Karpas-422 (cell line): Measurements from ENCODE around the gene PFKFB4. TPM values are rescaled to one million over a fixed set of nuclear protein-coding genes. Genes with fewer than 3 reads are reported as not detected.

Source experiments
- DNase-seq: peaks from one replicate; pipeline ENCODE4 v3.0.0-alpha.2; 2015
- H2AFZ ChIP-seq: fragments of 200-600 bp; sonication (generic); 2 replicates; pipeline ENCODE4 v1.6.1; 2014; ENCODE audit warnings: antibody characterized with exemption, low read length, mixed read lengths
- H3K27ac ChIP-seq: fragments of 200-600 bp; sonication (generic); 2 replicates; pipeline ENCODE4 v1.5.1; 2014; ENCODE audit warnings: mild to moderate bottlenecking, low read length, moderate library complexity
- H3K27me3 ChIP-seq: fragments of 200-600 bp; sonication (generic); 2 replicates; pipeline ENCODE4 v1.6.1; 2014; ENCODE audit warnings: low read length, mixed read lengths
- H3K36me3 ChIP-seq: fragments of 200-600 bp; sonication (generic); 2 replicates; pipeline ENCODE4 v1.6.1; 2014; ENCODE audit warnings: low read length, mixed read lengths; ENCODE audit not compliant: insufficient read depth
- H3K4me1 ChIP-seq: fragments of 200-600 bp; sonication (generic); 2 replicates; pipeline ENCODE4 v1.6.1; 2014; ENCODE audit warnings: mild to moderate bottlenecking, low read length, mixed read lengths
- H3K4me2 ChIP-seq: fragments of 200-600 bp; sonication (generic); 2 replicates; pipeline ENCODE4 v1.6.1; 2014; ENCODE audit warnings: low read length, low read depth, mild to moderate bottlenecking; ENCODE audit not compliant: poor library complexity, severe bottlenecking
- H3K4me3 ChIP-seq: fragments of 200-600 bp; sonication (generic); 2 replicates; pipeline ENCODE4 v1.5.1; 2014; ENCODE audit warnings: mild to moderate bottlenecking, antibody characterized with exemption, low read length, mixed read lengths
- H3K79me2 ChIP-seq: fragments of 200-600 bp; sonication (generic); 2 replicates; pipeline ENCODE4 v1.6.1; 2014; ENCODE audit warnings: mild to moderate bottlenecking, low read length, mixed read lengths
- H3K9ac ChIP-seq: fragments of 200-600 bp; sonication (generic); 2 replicates; pipeline ENCODE4 v1.6.0; 2014; ENCODE audit warnings: low read length
- H3K9me2 ChIP-seq: fragments of 200-600 bp; sonication (generic), shearing (Covaris generic); replicated peaks from 2 replicates; pipeline ENCODE4 v1.6.0; 2014; ENCODE audit warnings: mild to moderate bottlenecking, low read length, moderate library complexity; ENCODE audit not compliant: insufficient read depth
- H3K9me3 ChIP-seq: fragments of 300-700, 200-600 bp; sonication (generic); 2 replicates; pipeline ENCODE4 v1.6.1; 2014; ENCODE audit warnings: low read length, mixed read lengths
- H4K20me1 ChIP-seq: fragments of 200-600 bp; sonication (generic); 2 replicates; pipeline ENCODE4 v1.6.1; 2014; ENCODE audit warnings: mild to moderate bottlenecking, antibody characterized with exemption, low read length, low read depth; ENCODE audit not compliant: insufficient read depth
- total RNA-seq: library from RNA; depleted of rRNA; stranded (reverse); fragments of >200 nt; shearing (Covaris generic); gene quantifications from 2 replicates; pipeline ENCODE4 v1.2.3, GENCODE V29; 2014; ENCODE audit warnings: low replicate concordance

The PFKFB4 gene
- total RNA-seq, 1 experiment from 2014 or later, result 55.2 TPM

GRCh38 chr3:48505968-48506504 lies 50.6 kb downstream of the PFKFB4 start:
- H3K27ac ChIP-seq, result no peak overlapping the region
- no peaks in the 10 kb centered on the region for H3K27me3 ChIP-seq
- no peaks in the 10 kb centered on the region for H3K9me3 ChIP-seq
- H3K4me2 ChIP-seq, result no peak overlapping the region
- no peaks in the 10 kb centered on the region for H3K9me2 ChIP-seq
- no peak overlapping the region for H3K4me3 ChIP-seq
- H3K9ac ChIP-seq, result no peak overlapping the region
- H3K36me3 ChIP-seq, result no peaks in the 10 kb centered on the region
- H3K4me1 ChIP-seq, result peaks cover 40% of the 10 kb centered on the region
- H3K79me2 ChIP-seq, result no peaks in the 10 kb centered on the region
- no peak for DNase-seq
- H2AFZ ChIP-seq, result no peak overlapping the region
- H4K20me1 ChIP-seq, result no peaks in the 10 kb centered on the region

GRCh38 chr3:48505146-48505545 lies 51.5 kb downstream of the PFKFB4 start:
- H3K36me3 ChIP-seq, result no peaks in the 10 kb centered on the region
- no peaks in the 10 kb centered on the region for H3K27me3 ChIP-seq
- H3K27ac ChIP-seq, result no peak overlapping the region
- H3K79me2 ChIP-seq, result no peaks in the 10 kb centered on the region
- no peak for DNase-seq
- peaks cover 43% of the 10 kb centered on the region for H3K4me1 ChIP-seq
- no peak overlapping the region for H2AFZ ChIP-seq
- no peaks in the 10 kb centered on the region for H3K9me3 ChIP-seq
- H3K9me2 ChIP-seq, result no peaks in the 10 kb centered on the region
- no peak overlapping the region for H3K9ac ChIP-seq
- H4K20me1 ChIP-seq, result no peaks in the 10 kb centered on the region
- no peak overlapping the region for H3K4me2 ChIP-seq
- H3K4me3 ChIP-seq, result no peak overlapping the region

GRCh38 chr3:48504051-48504946 lies 52.3 kb downstream of the PFKFB4 start, which contains the start of gene SHISA5:
TSS of gene SHISA5 (minus strand) at chr3:48504174. CDS start at chr3:48504094, 80 bp downstream.
- Histone ChIP-seq H3K36me3 (no peaks in the 10 kb centered on the region), H3K79me2 (no peaks in the 10 kb centered on the region), H3K4me1 (peaks cover 43% of the 10 kb centered on the region), H4K20me1 (no peaks in the 10 kb centered on the region), H3K4me3 (peak within 1 kb of the TSS; percentile 91), H3K9me2 (no peaks in the 10 kb centered on the region), H2AFZ (peak within 1 kb of the TSS; percentile 96), H3K27me3 (no peaks in the 10 kb centered on the region), H3K27ac (peak within 1 kb of the TSS; percentile 37), H3K9me3 (no peaks in the 10 kb centered on the region), H3K4me2 (peak within 1 kb of the TSS; percentile 86), H3K9ac (peak within 1 kb of the TSS; percentile 88)
- peak; percentile 77 for DNase-seq

- peak overlapping the region; percentile 88 for H3K9ac ChIP-seq
- H3K4me3 ChIP-seq, result peak overlapping the region; percentile 91
- no peaks in the 10 kb centered on the region for H4K20me1 ChIP-seq
- H3K27me3 ChIP-seq, result no peaks in the 10 kb centered on the region
- H3K9me3 ChIP-seq, result no peaks in the 10 kb centered on the region
- no peaks in the 10 kb centered on the region; the same call in 1 of the 2 replicates for H3K36me3 ChIP-seq
- DNase-seq, result no peak
- peak overlapping the region; percentile 37 for H3K27ac ChIP-seq
- H3K4me2 ChIP-seq, result peak overlapping the region; percentile 86
- no peaks in the 10 kb centered on the region for H3K79me2 ChIP-seq
- H2AFZ ChIP-seq, result peak overlapping the region; percentile 96
- H3K9me2 ChIP-seq, result no peaks in the 10 kb centered on the region
- peaks cover 40% of the 10 kb centered on the region for H3K4me1 ChIP-seq
These were observed 53.1 kb downstream of the PFKFB4 start for GRCh38 chr3:48503401-48504050.

- Histone ChIP-seq H3K27ac (no peak overlapping the region), H3K9me3 (0 out of 2 replicates have a peak, but pooled peaks cover 3% of the 10 kb centered on the region), H3K27me3 (no peaks in the 10 kb centered on the region), H3K4me1 (peaks cover 38% of the 10 kb centered on the region), H2AFZ (no peak overlapping the region), H3K4me3 (peak overlapping the region; percentile 91; the same call in 1 of the 2 replicates), H3K4me2 (peak overlapping the region; percentile 86), H3K9ac (peak overlapping the region; percentile 88; the same call in 1 of the 2 replicates), H3K36me3 (no peaks in the 10 kb centered on the region; the same call in 1 of the 2 replicates), H4K20me1 (no peaks in the 10 kb centered on the region), H3K79me2 (no peaks in the 10 kb centered on the region), H3K9me2 (no peaks in the 10 kb centered on the region)
- DNase-seq, result no peak
These were observed 53.9 kb downstream of the PFKFB4 start for GRCh38 chr3:48502728-48503168.

GRCh38 chr3:48502121-48502520 lies 54.5 kb downstream of the PFKFB4 start:
- Histone ChIP-seq H3K9me2 (no peaks in the 10 kb centered on the region), H3K9ac (no peak overlapping the region), H3K4me2 (peak overlapping the region; percentile 86), H3K36me3 (no peaks in the 10 kb centered on the region; the same call in 1 of the 2 replicates), H3K4me1 (peaks cover 32% of the 10 kb centered on the region), H3K27ac (no peak overlapping the region), H3K9me3 (0 out of 2 replicates have a peak, but pooled peaks cover 3% of the 10 kb centered on the region), H2AFZ (no peak overlapping the region), H4K20me1 (no peaks in the 10 kb centered on the region), H3K4me3 (no peak overlapping the region), H3K79me2 (no peaks in the 10 kb centered on the region), H3K27me3 (no peaks in the 10 kb centered on the region)
- no peak for DNase-seq

GRCh38 chr3:48501196-48501595 lies 55.4 kb downstream of the PFKFB4 start:
- Histone ChIP-seq H4K20me1 (no peaks in the 10 kb centered on the region), H3K4me2 (no peak overlapping the region), H2AFZ (peak overlapping the region; percentile 18; the same call in 1 of the 2 replicates), H3K27me3 (no peaks in the 10 kb centered on the region), H3K4me3 (no peak overlapping the region), H3K36me3 (no peaks in the 10 kb centered on the region; the same call in 1 of the 2 replicates), H3K79me2 (no peaks in the 10 kb centered on the region), H3K9me3 (0 out of 2 replicates have a peak, but pooled peaks cover 3% of the 10 kb centered on the region), H3K27ac (no peak overlapping the region), H3K4me1 (peaks cover 29% of the 10 kb centered on the region), H3K9ac (0 out of 2 replicates have a peak overlapping the region, but pooled peaks have one; percentile 0), H3K9me2 (no peaks in the 10 kb centered on the region)
- no peak for DNase-seq
